GM12864 (cell line): ENCODE measurements around the gene SCAMP4.
A peak's percentile ranks its signal among the peaks of the same experiment; 100 is the strongest.

ENCODE experiments used
- DNase-seq: peaks from one replicate; pipeline ENCODE4 v3.0.0-alpha.2; 2011; ENCODE audit warnings: low read depth
- H3K4me3 ChIP-seq: 2 replicates; pipeline ENCODE4 v1.5.1; 2011; ENCODE audit warnings: mild to moderate bottlenecking, low read depth, low read length, control low read depth
- TF ChIP-seq, protein P1 (sequence below): IDR thresholded peaks from 2 replicates; pipeline ENCODE4 v1.5.1; 2011; ENCODE audit warnings: low read depth, mild to moderate bottlenecking, moderate library complexity, low read length, control low read depth, inconsistent platforms; ENCODE audit errors: missing control alignments

Gene SCAMP4

GRCh38 chr19:1859331-1859781 is 45.8 kb upstream of the SCAMP4 start:
- H3K4me3 ChIP-seq = no peak overlapping the region
- DNase-seq = no peak
- TF ChIP-seq, protein P1, sequence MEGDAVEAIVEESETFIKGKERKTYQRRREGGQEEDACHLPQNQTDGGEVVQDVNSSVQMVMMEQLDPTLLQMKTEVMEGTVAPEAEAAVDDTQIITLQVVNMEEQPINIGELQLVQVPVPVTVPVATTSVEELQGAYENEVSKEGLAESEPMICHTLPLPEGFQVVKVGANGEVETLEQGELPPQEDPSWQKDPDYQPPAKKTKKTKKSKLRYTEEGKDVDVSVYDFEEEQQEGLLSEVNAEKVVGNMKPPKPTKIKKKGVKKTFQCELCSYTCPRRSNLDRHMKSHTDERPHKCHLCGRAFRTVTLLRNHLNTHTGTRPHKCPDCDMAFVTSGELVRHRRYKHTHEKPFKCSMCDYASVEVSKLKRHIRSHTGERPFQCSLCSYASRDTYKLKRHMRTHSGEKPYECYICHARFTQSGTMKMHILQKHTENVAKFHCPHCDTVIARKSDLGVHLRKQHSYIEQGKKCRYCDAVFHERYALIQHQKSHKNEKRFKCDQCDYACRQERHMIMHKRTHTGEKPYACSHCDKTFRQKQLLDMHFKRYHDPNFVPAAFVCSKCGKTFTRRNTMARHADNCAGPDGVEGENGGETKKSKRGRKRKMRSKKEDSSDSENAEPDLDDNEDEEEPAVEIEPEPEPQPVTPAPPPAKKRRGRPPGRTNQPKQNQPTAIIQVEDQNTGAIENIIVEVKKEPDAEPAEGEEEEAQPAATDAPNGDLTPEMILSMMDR = no peak

DNA sequence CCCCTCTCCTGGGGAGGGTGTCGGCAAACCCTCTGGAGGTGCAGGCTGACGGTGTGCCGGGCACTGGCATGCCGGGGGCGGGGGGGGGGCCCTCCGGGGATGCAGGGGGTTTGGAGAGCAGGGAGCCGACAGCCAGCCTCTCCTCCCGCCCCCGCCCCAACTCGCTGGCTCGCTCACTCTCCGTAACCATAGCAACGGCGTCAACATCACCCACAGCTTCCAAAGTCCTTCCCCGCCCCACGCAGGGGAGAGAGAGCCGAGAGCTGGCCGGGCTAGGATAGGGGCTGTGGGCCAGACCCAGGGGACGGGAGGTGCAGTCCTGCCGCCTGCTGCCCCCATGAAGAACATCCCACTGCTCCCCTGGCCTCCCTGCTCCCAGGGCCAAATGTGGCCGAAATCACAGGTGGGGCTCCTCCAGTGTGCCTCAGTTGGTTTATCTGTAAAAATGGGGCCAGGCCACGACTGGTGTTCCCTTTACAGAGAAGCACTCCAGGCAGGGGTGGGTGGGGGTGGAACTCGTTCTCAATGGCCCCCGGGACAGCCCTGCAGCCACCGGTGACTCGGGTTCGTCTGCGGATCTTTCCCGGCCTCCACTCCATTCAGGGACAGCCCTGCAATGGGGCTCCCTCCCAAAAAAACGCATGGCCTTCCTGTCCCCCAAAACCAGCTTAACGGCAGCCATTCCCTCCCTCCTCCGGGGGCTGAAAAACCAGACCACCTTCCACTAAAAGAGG is 45.0 kb upstream of the SCAMP4 start:
- TF ChIP-seq, protein P1 = no peak
- H3K4me3 ChIP-seq = peak overlapping the region; percentile 81
- no peak for DNase-seq

- H3K4me3 ChIP-seq = peak overlapping the region; percentile 81
- DNase-seq = no peak
- TF ChIP-seq, protein P1 = no peak
Observed at GRCh38 chr19:1860821-1861598, 44.2 kb upstream of the SCAMP4 start.

DNA sequence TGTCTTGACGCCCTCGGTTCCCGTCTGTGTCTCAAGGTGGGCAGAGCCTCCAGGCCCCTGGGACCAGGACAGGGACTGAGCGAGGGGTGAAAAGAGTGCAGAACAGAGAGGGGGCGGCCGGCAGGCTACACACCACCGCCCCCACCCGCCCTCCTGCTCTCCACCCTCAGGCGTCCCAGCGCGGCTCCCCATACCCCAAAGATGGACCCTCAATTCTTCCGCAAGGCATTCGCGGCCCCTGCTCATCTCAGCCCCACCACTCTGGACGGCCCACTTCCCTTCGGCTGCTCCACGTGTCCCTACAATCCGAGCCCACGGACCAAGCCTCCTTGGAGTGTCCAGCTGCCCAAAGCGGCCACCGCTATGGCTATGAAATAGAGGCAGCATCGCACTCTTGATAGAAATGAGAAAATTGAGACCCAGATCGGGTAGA is 43.6 kb upstream of the SCAMP4 start:
- DNase-seq = no peak
- TF ChIP-seq, protein P1 = no peak
- peak overlapping the region; percentile 81 for H3K4me3 ChIP-seq

- peak overlapping the region; percentile 81 for H3K4me3 ChIP-seq
- DNase-seq = no peak
- TF ChIP-seq, protein P1 = no peak
Observed at GRCh38 chr19:1862068-1862423, 43.2 kb upstream of the SCAMP4 start.

DNA sequence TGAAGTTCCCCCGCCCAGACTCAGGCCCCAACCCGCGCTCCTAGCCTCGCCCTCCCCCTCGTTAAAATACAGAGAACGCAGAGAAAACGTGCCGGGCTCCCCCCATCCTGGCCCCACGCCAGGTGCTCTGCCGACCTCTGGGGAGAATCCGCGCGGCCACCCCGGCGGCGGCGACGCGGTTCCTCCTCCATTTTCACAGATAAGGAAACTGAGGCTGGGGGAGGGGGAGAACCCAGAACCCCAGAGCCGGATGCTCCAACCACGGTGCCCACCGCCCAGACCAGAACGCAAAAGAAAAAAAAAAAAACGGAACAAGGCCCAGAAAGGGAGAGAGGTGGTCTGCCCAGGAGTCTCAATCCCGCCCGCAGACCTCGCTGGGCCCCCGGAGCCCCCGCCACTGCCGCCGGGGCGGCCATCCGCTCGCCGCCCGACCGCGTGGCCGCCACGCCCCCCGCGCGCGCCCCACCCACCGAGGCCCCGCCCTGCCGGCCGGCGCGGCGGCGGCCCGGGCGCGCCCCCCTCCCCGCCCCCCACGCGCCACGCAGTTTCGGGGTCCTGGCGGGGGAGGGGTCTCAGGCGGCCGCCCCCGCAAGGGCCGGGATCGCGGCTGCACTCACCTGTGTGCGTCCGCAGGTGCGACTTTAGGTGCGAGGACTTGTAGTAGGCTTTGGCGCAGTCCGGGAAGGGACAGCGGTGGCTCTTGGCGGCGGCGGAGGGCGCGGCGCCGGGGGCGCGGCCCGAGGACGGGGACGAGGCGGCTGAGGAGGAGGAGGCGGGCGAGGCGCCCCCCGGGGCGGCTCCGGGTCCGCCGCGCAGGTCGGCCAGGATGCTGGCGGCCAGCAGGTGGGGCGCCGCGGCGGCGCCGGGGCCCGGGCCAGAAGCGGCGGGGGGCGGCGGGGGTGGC is 42.5 kb upstream of the SCAMP4 start:
- TF ChIP-seq, protein P1 = no peak
- H3K4me3 ChIP-seq = peak overlapping the region; percentile 81
- no peak for DNase-seq
